Effector memory CD8-positive, alpha-beta T cell (primary cell): ENCODE measurements around the gene ADAMTS3.

Experiments used
- ATAC-seq: fragments of 150-1000 bp; cut with Tn5 transposase; replicated peaks from 2 replicates; pipeline ENCODE4 v1.10.0; 2021; ENCODE audit warnings: mild to moderate bottlenecking, moderate library complexity
- DNase-seq, 3 experiments: peaks; one replicate each; pipeline ENCODE4 v3.0.0; 2021
- H3K27ac Mint-ChIP-seq, 2 donors: one replicate each; pipeline ENCODE4 v1.8.0; 2022; ENCODE audit warnings: mild to moderate bottlenecking in 2 of 2, mixed read lengths in 2 of 2, moderate library complexity in 2 of 2
- H3K27me3 Mint-ChIP-seq, 2 donors: one replicate each; pipeline ENCODE4 v1.8.0; 2022; ENCODE audit warnings: mixed read lengths in 2 of 2
- H3K36me3 Mint-ChIP-seq: one replicate; pipeline ENCODE4 v1.8.0; 2022; ENCODE audit warnings: mild to moderate bottlenecking, moderate library complexity, mixed read lengths; ENCODE audit not compliant: insufficient read depth
- H3K4me1 Mint-ChIP-seq, 2 donors: one replicate each; pipeline ENCODE4 v1.8.0; 2022; ENCODE audit warnings: low read depth in 2 of 2, mixed read lengths in 2 of 2
- H3K4me3 Mint-ChIP-seq, 2 donors: one replicate each; pipeline ENCODE4 v1.8.0; 2022; ENCODE audit warnings: mild to moderate bottlenecking in 2 of 2, mixed read lengths in 2 of 2, moderate library complexity in 2 of 2
- H3K9me3 Mint-ChIP-seq, 2 donors: one replicate each; pipeline ENCODE4 v1.8.0; 2022; ENCODE audit warnings: mixed read lengths in 2 of 2
- total RNA-seq, 9 experiments: gene quantifications; one replicate each; lab custom pipeline; 2026; lab: John Stamatoyannopoulos, UW

ADAMTS3 gene
- 0 to 0.42 (median 0) reads per million in 9 experiments for total RNA-seq

DNA sequence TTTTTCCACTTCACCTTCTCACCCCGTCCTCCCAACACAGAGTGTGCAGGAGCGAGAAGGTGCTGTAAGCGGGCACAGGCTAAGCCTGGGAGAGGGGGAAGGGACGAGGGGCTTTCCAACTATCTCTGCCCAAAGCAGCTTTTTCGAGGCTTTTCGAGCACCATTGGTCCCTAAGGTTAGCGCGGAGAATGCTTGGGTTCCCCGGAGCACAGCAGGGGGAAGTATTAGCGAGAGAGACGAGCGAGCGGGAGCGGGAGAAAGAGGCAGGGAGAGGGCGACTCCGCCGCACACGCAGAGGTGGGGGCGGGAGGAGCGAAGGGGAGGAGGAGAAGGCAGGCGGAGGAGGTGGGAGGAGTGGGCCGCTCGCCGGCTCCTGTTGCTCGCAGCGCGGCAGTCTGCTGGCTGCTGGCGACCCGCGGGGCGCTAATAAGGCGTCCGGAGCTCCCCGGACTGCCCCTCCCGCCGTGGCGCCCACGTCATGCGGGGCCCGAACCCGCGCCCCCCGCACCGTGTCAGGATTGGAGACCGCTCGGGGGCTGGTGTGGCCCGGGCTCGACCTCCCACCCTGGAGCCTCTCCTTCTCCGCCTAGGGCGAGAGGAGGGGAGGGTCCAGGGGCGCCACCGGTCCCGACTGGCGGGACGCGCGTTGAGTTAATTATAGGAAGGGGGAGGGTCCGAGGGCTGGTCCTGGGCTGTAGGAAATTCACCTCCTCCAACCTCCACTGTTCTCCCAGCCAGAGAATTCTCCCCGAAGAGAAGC, at the start of gene ADAMTS3:
TSS of gene ADAMTS3 (minus strand) at position 263 of the 760 bp plus-strand sequence. CDS start 459 bp downstream, outside the sequence.
- ATAC-seq (no peak), DNase-seq (no peak)
- Mint-ChIP-seq H3K4me1 (peaks cover 6 to 8% of the 10 kb centered on the region in 2 donors), H3K27ac (no peak within 1 kb of the TSS), H3K27me3 (peaks cover 38 to 51% of the 10 kb centered on the region in 2 donors), H3K36me3 (no peaks in the 10 kb centered on the region), H3K4me3 (peak within 1 kb of the TSS; percentile 34 to 67), H3K9me3 (peaks cover 4 to 6% of the 10 kb centered on the region in 2 donors)

DNA sequence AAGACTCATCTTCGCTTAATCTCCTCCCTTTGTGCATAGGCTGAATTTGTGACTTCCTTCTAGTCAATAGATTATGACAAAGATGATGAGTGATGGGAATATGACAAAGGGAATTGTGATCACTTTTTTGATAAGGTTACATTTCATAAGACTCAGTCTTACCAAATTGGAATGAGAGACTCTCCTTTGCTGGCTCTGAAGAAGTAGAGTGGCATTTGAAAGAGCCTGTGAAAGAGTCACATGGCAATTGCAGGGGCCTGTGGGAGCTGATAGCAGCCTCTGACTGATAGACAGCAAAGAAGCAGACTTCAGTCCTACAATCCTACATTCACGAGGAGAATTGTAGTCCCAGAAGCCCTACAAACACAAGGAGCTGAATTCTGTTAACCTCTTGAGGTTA, 44.9 kb upstream of the ADAMTS3 start:
- H3K9me3 Mint-ChIP-seq = peaks cover 0 to 4% of the 10 kb centered on the region in 2 donors
- ATAC-seq (no peak), DNase-seq (no peak)
- no peaks in the 10 kb centered on the region for H3K27me3 Mint-ChIP-seq
- no peak overlapping the region for H3K4me3 Mint-ChIP-seq
- H3K4me1 Mint-ChIP-seq = no peaks in the 10 kb centered on the region
- H3K36me3 Mint-ChIP-seq = no peaks in the 10 kb centered on the region
- H3K27ac Mint-ChIP-seq = no peak overlapping the region

DNA sequence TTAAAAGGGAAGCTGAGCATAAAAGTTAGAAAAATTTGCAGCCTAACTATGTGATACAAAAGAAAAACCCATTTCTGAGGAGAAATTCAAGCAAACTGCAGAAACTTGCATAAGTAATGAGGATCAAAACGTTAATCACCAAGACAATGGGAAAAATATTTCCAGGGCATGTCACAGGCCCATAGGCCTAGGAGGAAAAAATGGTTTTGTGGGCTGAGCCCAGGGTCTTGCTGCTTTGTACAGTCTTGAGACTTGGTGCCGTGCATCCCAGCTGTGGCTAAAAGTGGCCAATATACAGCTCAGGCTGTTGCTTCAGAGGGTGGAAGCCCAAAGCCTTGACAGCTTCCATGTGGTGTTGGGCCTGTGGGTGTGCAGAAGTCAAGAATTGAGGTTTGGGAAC, 37.7 kb upstream of the ADAMTS3 start:
- Mint-ChIP-seq H3K36me3 (no peaks in the 10 kb centered on the region), H3K4me3 (no peak overlapping the region), H3K9me3 (peaks cover 0 to 5% of the 10 kb centered on the region in 2 donors), H3K27ac (no peak overlapping the region), H3K4me1 (no peaks in the 10 kb centered on the region), H3K27me3 (no peaks in the 10 kb centered on the region)
- no peak for ATAC-seq
- DNase-seq = no peak

DNA sequence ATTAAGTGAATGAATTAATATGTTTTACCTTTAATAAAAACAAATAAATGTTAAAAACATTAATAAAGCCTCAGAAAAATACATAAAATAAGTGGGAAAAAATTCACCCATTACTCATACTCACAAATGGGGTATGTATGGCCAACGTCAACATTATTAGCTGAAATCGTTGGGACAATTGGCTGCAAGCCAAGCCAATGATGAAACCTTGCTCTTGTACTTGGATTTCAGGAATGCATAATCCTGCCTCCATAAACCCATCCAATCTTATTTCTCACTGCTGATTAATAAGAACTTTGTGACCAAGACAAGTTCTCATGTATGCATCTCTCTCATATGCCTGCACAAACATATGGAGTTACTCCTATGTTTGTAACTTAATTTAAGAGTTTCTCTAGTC, 35.3 kb upstream of the ADAMTS3 start:
- Mint-ChIP-seq H3K36me3 (no peaks in the 10 kb centered on the region), H3K9me3 (peaks cover 0 to 7% of the 10 kb centered on the region in 2 donors), H3K27ac (no peak overlapping the region), H3K27me3 (no peaks in the 10 kb centered on the region), H3K4me3 (no peak overlapping the region), H3K4me1 (no peaks in the 10 kb centered on the region)
- no peak for DNase-seq
- no peak for ATAC-seq

DNA sequence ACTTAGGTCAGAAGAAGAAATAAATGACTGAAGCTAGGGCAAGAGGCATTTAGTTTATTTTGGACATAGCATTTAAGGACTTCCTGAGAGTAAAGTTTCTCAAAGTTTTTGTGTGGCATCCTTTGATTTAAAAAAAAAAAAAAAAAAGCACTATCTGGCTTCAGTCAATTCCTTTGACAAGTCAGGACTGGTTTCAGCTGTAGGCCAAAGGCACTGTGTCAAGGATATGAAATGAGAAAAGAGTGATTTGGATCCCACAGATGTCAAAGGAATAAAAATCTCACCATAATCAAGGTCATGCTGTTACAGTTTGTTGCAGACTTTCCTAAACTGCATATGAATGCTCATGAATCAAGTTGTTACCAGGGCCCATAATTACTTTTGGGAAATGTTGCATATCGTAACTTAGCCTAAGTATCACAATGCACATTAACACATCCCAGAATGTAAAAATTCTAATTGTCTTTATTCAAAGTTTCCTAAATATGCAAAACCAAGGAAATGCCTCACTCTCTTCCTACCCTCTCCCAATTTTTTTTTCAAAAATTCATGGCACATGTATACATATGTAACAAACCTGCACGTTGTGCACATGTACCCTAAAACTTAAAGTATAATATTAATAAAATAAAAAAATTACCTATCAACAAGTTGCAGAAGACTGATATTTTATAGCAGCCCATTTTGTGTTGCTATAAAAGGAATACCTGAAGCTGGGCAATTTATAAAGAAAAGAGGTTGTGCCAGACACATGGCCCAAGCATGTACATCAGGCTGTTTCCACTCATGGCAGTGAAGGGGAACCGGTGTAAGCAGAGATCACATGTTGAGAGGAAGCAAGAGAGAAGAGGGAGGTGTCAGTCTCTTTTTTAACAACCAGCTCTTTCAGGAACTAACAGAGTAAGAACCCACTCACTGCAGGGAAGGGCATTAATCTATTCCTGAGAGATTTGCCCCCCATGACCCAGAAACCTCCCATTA, 33.7 kb upstream of the ADAMTS3 start:
- no peak for ATAC-seq
- H3K9me3 Mint-ChIP-seq = peaks cover 0 to 7% of the 10 kb centered on the region in 2 donors

DNA sequence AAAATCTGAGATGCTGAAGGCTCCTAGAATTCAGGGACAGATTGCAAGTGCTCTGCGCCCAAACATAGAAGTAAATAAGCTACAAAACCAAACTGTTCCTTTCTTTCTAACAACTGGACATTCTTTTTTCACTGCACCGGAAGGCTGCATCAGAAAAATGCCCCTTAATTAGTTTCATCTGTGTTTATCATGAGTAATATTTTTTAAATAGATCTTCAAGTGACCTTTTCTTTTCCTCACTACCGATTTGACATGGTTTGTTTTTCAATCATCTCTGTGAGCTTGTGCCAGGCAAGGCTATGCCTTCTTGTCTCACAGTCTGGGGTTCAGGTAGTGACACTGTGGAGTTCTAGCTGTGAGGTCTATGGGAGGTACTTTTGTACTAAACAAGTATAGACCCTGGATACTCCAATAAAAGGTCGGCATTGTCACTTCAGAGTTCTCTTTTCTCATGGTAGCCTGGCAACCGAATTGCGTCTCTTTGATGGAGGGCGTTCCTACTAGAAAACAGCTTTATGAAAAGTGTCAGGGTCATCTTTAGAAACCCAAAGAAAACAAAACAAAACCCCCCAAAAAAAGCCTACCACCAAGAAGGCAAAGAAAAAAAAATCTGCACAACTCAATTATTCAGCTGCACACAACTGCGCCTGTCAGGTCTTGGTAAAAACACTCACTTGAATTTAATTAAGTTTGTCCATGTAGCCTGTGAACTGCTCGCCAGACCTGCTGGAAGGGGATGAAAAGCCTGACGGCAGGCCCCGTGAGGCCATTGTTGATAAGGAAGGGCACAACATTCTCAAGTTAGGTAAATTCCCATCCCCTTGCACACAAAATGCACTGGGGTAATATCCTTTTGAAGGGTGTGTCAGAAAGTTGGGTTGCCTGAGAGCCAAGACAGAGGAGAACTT, 22.8 kb upstream of the ADAMTS3 start:
- DNase-seq (no peak), ATAC-seq (no peak)
- Mint-ChIP-seq H3K36me3 (no peaks in the 10 kb centered on the region), H3K4me1 (no peaks in the 10 kb centered on the region), H3K4me3 (no peak overlapping the region), H3K27me3 (no peaks in the 10 kb centered on the region), H3K27ac (no peak overlapping the region), H3K9me3 (peaks cover 0 to 3% of the 10 kb centered on the region in 2 donors)

More for the DNA sequence above, 33.7 kb upstream of the ADAMTS3 start:
- H3K36me3 Mint-ChIP-seq = no peaks in the 10 kb centered on the region
- H3K4me3 Mint-ChIP-seq = no peak overlapping the region
- no peak overlapping the region for H3K27ac Mint-ChIP-seq
- H3K27me3 Mint-ChIP-seq = no peaks in the 10 kb centered on the region
- no peak for DNase-seq
- no peaks in the 10 kb centered on the region for H3K4me1 Mint-ChIP-seq

DNA sequence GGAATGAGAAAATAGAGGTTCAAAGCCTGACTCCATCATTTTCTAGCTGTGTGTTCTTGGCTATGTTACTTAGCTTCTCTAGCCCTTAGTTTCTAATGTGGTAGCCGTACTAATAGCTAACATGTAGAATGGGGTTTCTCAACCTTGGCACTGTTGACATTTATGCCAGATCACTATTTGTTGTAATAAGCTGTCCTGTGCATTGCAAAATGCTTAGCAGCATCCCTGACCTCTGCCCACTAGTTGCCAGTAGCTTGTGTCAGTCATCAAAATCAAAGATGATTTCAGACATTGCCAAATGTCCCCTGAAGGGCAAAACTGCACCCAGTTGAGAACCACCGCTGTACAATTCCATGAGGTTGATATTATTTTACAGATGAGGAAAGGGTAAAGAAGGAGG, 18.3 kb upstream of the ADAMTS3 start:
- H3K4me3 Mint-ChIP-seq = no peak overlapping the region
- ATAC-seq = no peak
- H3K4me1 Mint-ChIP-seq = no peaks in the 10 kb centered on the region
- DNase-seq = no peak
- no peaks in the 10 kb centered on the region for H3K27me3 Mint-ChIP-seq
- peaks cover 0 to 1% of the 10 kb centered on the region in 2 donors for H3K9me3 Mint-ChIP-seq
- no peaks in the 10 kb centered on the region for H3K36me3 Mint-ChIP-seq
- H3K27ac Mint-ChIP-seq = no peak overlapping the region

DNA sequence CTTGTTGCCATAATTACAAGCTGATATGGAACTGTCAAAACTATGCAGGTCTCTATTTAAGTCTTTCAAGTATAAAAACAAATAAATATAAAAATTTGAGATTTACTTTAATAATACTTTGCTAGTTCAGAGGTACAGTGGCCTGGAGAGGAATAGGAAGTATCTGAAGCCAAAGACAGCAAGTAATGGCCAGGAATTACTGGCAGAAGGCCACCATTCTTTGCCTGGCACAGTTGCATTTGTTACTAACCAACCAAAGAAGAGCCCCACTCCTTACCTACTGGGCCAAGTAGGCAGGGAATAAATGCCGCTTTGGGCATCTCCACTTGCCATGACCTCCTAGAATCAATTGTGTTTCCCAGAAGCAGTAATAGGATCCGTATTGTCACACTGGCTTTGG, 13.8 kb upstream of the ADAMTS3 start:
- H3K36me3 Mint-ChIP-seq = no peaks in the 10 kb centered on the region

DNA sequence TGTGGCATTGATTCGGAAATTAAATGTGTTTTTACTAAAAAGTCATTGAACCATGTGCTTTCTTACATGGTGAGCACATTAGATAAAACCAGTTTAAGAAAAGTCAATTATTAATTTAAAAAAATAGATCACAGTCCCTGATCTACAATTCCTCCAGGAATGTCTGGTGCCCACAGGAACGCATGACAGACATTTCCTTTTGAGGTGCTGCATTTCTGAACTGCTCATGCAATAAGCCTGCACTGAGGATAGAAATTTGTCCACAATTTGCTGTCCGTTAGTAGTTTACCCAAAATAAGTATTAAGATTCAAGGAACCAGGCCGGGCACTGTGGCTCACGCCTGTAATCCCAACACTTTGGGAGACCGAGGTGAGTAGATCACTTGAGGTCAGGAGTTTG, 8.2 kb upstream of the ADAMTS3 start:
- no peaks in the 10 kb centered on the region for H3K4me1 Mint-ChIP-seq
- H3K27me3 Mint-ChIP-seq = no peaks in the 10 kb centered on the region
- no peak for ATAC-seq
- DNase-seq = no peak
- no peaks in the 10 kb centered on the region for H3K9me3 Mint-ChIP-seq
- no peaks in the 10 kb centered on the region for H3K36me3 Mint-ChIP-seq
- H3K27ac Mint-ChIP-seq = no peak overlapping the region
- H3K4me3 Mint-ChIP-seq = no peak overlapping the region

More for the DNA sequence above, 13.8 kb upstream of the ADAMTS3 start:
- DNase-seq (no peak), ATAC-seq (no peak)
- Mint-ChIP-seq H3K4me3 (no peak overlapping the region), H3K27ac (no peak overlapping the region), H3K4me1 (no peaks in the 10 kb centered on the region), H3K27me3 (no peaks in the 10 kb centered on the region), H3K9me3 (no peaks in the 10 kb centered on the region)

DNA sequence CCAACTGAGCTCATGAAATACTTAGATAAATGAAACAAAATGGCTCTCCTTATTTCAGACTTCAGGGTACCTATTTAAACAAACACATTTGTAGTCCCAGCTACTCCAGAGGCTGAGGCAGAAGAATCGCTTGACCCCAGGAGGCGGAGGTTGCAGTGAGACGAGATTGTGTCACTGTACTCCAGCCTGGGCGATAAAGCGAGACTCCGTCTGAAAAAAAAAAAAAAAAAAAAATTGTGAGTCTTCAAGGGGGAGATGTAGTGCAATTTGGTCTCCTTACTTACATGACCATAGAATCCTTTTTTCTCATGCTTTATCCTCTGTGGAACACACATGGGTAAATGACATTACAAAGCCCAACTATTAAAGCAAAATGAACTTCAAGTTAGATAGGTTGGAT, 2.3 kb upstream of the ADAMTS3 start:
- peaks cover 34 to 46% of the 10 kb centered on the region in 2 donors for H3K27me3 Mint-ChIP-seq
- no peak for DNase-seq
- no peak overlapping the region for H3K4me3 Mint-ChIP-seq
- H3K36me3 Mint-ChIP-seq = no peaks in the 10 kb centered on the region
- H3K27ac Mint-ChIP-seq = no peak overlapping the region
- H3K9me3 Mint-ChIP-seq = peaks cover 4 to 6% of the 10 kb centered on the region in 2 donors
- H3K4me1 Mint-ChIP-seq = peaks cover 6 to 8% of the 10 kb centered on the region in 2 donors
- no peak for ATAC-seq

DNA sequence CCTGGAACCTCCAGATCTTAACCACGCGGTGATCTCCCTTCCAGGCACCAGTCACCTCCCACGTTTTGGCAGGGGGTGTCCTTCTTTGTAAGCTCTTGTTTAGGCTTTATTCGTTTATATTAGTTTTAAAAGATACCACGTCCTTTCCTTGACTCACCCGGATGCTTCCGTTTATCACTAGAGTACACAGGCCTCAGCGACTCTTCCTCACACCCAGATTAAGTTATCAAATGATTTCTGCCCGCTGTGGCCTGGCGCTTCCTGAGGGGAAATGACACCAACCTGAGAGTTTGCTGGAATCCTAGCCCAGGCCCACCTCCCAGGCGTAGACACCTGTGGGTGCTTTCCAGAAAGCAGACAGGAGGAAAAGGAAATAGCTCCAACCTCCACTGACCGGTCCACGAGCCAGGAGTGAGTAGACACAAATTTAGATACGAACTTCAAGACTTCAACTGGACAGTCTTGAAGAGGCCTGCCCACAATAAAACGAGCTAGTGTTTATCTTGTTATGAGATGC, 756 bp upstream of the ADAMTS3 start:
- no peak for ATAC-seq
- Mint-ChIP-seq H3K27me3 (peaks cover 38 to 51% of the 10 kb centered on the region in 2 donors), H3K36me3 (no peaks in the 10 kb centered on the region), H3K4me3 (peak overlapping the region in 1 of 2 donors; percentile 48), H3K27ac (no peak overlapping the region), H3K9me3 (peaks cover 4 to 6% of the 10 kb centered on the region in 2 donors), H3K4me1 (peaks cover 6 to 8% of the 10 kb centered on the region in 2 donors)
- DNase-seq = no peak

DNA sequence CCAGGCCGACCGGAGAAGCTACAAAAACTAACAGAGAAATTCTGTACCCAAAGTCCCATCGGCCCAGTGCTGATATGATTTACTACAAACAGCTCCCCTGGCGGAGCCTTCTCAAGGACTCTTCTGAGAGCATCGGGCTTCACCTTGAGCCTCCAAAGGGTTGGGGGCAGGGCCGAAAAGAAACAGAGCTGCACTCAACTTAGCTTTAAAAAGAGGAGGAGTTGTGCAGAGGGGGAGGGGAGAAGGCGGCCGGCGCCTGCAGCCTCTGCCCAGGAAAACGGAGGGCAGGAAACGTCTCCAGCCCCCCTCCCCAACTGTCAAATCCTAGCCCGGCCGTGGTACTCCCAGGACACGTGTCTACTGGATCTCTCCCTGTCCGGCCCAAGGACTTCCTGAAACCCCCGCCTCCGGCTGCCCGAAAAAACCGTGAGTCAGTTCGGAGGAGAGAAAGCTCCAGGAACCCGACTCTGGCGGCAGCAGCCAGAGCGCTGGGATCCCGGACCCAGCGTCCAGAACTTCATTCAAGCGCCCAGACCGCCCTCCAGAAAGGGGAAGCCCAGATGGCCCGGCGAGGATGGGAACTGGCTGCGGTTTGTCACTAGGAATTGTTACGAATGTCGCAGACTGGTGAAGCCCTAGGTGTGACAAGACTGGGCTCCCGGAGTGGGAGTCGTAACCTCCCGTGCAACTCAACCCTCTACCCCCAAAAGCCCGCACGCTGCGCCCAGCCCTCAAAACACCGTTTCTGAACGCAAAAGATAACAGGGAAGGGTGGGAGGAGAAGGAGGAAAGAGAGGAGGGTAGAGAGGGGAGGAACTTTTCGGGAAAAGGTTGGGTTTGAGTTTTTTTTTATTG, 973 bp downstream of the ADAMTS3 start:
- DNase-seq = no peak
- no peak overlapping the region for H3K4me3 Mint-ChIP-seq

More for the DNA sequence above, 973 bp downstream of the ADAMTS3 start:
- Mint-ChIP-seq H3K4me1 (peaks cover 6 to 8% of the 10 kb centered on the region in 2 donors), H3K36me3 (no peaks in the 10 kb centered on the region), H3K27ac (no peak overlapping the region), H3K27me3 (peaks cover 38 to 51% of the 10 kb centered on the region in 2 donors), H3K9me3 (peaks cover 4 to 6% of the 10 kb centered on the region in 2 donors)
- ATAC-seq = no peak
